Measurements from ENCODE around the gene GPATCH8. TPM values are rescaled to one million over a fixed set of nuclear protein-coding genes. Genes with fewer than 3 reads are reported as not detected.
"Not testable (repeated sequence)": the region's sequence is repeated elsewhere in the genome, so short reads cannot be mapped to it uniquely, and the experiment has no call there.

The GPATCH8 gene
- polyA plus RNA-seq, 4 donors = 38.3 to 64.9 (median 50.1) TPM

- DNase-seq (ENCODE audit: low read depth in 4 of 4, low spot score in 2 of 4) = no peak
These were observed 125.0 kb downstream of the GPATCH8 start for GRCh38 chr17:44378171-44378705.

DNA sequence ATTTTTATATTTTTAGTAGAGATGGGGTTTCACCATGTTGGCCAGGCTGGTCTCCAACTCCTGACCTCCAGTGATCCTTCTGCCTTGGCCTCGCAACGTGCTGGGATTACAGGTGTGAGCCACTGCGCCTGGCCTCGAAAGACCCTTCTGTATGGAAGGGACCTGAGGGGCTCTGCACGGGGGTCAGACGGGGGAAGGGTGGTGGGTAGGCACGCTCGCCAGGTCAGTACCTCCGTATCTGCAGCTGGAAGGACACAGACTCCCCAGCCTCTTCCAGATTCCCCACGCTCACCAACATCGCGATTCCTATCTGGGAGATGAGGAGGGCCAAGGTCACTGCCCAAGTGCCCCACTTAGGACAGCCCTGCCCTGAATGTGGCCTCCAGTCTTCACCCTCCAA is 126.4 kb downstream of the GPATCH8 start:
- no peak for DNase-seq (ENCODE audit: low read depth in 4 of 4, low spot score in 2 of 4)

GRCh38 chr17:44376124-44376523 is 127.1 kb downstream of the GPATCH8 start:
- no peak for DNase-seq (ENCODE audit: low read depth in 4 of 4, low spot score in 2 of 4)

DNA sequence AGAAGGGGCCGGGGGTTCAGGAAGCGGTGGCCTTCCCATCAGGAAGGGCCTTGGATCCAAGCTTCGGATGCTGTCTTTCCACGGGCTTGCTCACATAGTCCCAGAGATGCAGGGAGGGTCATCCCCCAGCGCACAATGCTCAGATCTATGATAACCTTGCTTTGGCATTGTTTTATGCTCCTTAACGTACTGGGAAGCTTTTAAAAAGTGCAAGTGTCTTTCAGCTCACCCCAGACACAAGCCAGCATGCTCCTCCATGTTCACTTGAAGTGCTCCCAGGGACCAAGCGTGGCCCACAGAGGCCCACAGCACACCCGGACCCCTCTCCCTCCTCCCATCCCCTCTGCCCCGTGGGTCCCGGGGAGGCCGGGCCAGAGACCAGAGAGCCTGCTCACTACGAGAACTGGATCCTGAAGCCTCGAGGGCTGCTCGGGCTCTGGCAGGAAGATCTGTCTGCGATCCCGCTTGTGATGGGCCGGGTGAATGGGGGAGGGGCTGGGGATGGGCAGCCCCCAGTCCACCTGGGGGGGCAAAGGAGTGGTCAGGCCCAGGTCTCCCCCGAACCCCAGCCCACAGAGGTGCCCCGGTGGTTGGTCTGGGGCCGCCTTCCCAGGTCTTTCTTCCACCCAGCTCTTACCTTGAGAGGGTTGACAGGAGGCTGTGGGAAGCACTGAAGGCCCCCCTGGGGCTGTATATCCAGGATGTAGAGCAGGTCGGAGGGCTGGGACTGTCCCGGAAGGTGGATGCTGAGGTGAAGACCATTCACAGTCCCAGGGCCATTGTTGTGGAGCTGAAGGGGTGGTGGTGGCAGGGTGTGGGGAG is 127.8 kb downstream of the GPATCH8 start:
- DNase-seq (ENCODE audit: low read depth in 4 of 4, low spot score in 2 of 4) = no peak

DNA sequence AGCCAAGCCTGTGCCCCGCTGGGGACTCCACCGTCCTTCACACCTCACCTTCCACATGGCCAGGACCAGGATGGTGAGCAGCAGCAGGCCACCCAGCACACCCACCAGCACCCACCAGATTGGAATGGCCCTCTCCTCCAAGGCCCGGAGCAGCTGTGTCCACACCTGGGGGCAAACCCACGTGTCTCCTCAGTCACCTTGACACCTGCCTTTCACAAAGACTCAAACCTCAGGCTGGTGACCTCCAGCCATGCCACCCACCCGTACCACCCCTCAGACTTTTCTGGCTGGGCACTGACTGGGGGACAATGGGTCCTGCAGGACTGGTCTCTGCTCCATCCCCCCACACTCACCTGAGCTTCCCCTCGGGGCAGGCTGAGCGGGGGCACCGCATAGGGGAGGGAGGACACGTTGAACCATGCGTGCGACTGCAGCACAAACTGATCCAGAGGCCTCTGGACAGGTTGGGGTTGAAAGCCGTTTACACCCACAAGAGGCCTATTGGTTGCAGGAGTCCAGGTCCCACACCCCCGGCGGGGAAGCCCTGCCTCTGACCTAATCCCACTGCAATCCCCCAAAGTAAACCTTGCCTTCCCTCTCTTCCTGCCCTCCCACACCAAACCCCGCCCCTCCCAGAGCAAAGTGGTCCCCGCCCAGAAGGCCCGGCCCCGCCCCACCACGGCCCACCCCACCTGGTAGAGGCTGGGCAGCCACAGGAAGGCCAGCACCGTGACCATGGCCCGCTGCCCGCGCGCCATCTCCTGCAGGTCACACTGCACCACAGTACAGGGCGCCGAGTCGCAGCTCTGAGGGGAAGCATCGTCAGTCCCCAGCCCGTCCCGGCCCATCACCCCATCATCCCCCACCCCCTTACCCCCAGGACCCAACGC is 128.7 kb downstream of the GPATCH8 start:
- no peak for DNase-seq (ENCODE audit: low read depth in 4 of 4, low spot score in 2 of 4)

- no peak for DNase-seq (ENCODE audit: low read depth in 4 of 4, low spot score in 2 of 4)
These were observed 131.2 kb downstream of the GPATCH8 start for GRCh38 chr17:44372036-44372435.

GRCh38 chr17:44369414-44370023 is 133.7 kb downstream of the GPATCH8 start:
- DNase-seq (ENCODE audit: low read depth in 4 of 4, low spot score in 2 of 4) = not testable (repeated sequence)

DNA sequence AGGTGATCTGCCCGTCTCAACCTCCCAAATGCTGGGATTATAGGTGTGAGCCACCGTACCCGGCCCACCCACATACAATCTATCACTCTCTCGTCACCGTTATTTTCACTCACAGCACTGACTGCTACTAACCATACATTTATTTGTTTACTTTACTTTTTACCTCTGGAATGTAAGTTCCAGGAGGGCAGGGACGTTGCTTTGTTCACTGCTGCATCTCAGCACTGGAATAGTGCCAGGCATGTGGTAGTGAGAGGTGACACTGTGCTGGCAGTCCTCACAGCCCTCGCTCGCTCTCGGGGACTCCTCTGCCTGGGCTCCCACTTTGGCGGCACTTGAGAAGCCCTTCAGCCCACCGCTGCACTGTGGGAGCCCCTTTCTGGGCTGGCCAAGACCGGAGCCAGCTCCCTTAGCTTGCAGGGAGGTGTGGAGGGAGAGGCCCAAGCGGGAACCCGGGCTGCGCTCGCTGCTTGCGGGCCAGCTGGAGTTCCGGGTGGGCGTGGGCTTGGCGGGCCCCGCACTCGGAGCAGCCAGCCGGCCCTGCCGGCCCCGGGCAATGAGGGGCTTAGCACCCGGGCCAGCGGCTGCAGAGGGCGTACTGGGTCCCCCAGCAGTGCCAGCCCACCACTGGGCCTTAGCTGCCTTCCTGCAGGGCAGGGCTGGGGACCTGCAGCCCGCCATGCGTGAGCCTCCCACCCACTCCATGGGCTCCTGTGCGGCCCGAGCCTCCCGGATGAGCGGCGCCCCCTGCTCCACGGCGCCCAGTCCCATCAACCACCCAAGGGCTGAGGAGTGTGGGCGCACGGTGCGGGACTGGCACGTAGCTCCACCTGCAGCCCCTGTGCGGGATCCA is 134.6 kb downstream of the GPATCH8 start:
- DNase-seq (ENCODE audit: low read depth in 4 of 4, low spot score in 2 of 4) = not testable (repeated sequence)

DNA sequence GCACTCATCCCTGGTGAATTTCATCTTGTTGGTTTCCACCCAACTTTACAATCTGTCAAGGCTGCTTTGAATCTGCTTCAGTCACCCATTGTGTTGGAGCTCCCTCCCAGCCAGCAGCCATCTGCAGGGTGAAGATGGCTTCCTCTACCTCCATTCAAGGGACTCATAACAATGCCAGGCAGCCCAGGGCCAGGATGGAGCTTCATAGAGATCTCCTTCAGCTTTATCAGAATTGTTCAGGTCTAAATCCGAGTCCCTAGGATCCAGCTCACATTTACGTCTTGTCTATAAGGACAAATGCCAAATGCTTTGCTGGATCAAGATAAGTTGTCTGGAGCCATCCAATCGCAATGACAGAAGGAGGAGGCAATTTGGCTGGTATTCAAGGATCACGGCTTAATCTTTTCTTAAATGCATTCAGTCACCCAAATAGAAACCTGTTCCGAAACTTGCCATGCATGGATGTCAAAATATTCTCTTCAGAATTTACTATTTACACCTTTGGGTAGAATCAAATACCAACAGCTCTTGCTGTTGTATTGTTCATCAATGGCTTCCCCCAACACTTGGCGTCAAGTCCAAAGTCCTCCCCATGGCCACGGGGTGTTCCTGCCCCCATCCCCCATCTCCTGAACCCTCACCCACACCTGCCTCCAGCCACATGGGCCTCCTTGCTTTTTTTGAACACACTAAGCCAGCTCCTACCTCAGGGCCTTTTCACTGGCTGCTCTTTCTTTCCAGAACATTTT is 135.8 kb downstream of the GPATCH8 start:
- DNase-seq (ENCODE audit: low read depth in 4 of 4, low spot score in 2 of 4) = no peak

DNA sequence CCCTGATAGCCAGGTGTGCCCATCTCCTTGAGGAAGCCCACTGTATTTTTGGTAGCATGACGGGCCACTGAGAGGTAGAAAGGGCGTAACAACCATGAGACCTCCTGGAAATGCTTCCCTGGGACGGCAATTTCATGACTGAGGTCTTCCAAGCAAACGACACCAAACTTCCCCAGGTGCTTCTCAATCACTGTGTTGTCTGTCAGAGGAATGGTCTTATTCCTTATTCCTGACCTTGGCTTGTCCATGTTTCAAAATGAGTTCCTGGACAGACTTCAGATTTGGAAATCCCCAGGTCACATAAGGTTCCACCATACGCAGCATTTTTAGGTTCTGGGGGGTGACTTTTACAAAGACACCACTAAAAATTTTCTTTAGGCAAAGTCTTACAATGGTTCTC is 138.2 kb downstream of the GPATCH8 start:
- DNase-seq (ENCODE audit: low read depth in 4 of 4, low spot score in 2 of 4) = not testable (repeated sequence)

- DNase-seq (ENCODE audit: low read depth in 4 of 4, low spot score in 2 of 4) = no peak
These were observed 139.5 kb downstream of the GPATCH8 start, which contains the start of gene FAM171A2 for GRCh38 chr17:44363613-44364159. TSS of gene FAM171A2 (minus strand) at chr17:44363853. CDS start at chr17:44363714, 139 bp downstream.

DNA sequence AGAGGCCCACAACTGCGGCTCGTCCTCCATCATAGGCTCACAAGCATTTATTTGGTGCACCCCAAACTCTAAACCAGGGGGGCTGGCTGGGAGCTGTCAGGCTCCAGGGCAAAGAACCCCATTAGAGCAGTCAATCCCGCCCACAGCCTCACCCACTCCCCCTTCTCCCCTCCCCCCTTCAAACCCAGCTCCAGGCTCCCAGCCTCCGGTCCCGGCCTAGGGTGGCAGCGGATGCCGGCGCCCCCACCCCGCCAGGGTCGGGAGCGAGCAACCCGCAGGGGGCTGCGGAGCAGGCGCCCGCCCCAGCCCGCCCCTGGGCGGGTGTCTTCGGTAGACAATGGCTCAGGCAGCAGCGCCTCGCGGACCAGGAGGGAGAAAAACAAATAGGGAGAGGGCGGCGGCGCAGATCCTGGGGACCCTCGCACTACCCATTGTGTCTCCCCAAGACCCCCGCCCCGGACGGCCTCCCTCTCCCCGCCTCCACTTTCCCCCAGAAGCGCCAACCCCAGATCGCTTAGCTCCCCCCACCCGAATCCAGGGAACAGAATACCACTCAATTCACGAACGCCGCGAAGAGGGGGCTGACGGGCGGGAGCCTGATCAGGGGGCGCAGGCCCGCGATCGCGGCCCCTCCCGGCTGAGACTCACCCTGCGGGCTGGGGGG is 140.1 kb downstream of the GPATCH8 start:
- DNase-seq (ENCODE audit: low read depth in 4 of 4, low spot score in 2 of 4) = no peak

GRCh38 chr17:44362459-44362948 is 140.7 kb downstream of the GPATCH8 start:
- no peak for DNase-seq (ENCODE audit: low read depth in 4 of 4, low spot score in 2 of 4)

DNA sequence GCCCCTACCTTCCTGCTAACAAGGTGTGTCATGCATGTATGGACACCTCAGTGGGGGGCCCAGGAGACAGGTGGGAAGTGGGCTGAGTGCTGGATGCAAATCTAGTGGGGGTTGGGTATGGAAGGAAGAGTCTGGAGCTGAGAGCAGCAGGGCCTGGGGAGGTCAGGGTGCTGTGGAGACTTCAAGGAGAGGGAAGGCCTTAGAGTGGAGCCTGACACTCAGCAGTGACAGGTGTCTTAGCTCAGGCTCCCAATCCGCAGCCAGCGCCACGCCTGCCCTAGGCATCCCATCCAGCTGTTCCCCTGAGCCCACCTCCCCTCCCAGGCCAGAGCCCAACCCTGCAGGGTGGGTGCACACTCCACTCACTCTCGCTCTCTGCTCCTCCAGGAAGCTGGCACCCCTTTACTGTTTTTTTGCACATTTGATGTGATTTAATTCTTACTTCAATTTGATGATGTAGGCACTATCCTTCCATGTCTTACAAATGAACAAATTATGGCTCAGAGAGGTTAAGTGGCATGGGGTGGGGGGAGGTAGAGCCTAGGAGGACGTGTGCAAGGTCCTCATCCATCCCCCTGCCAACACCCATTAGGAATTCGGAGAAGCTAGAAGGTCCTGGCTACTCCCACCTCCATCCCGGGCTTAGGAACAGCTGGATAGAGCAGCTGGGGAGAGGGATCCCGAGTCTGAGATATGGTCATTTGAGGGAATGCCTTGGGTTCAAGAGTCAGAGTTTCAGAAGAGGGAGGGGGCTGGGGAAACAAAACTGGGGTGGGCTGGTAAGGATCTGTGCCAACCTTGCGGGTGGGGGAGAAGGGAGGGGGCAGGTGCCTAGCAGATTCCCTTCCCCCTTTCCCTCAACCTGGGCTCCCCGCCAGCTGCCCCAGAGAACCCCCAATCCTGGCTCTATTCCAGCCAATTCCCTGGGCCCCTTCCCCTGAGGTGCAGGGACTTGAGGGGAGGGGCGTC is 141.6 kb downstream of the GPATCH8 start:
- DNase-seq (ENCODE audit: low read depth in 4 of 4, low spot score in 2 of 4) = no peak

GRCh38 chr17:44360826-44361225 is 142.4 kb downstream of the GPATCH8 start:
- peak in 1 of 4 donors; percentile 77 for DNase-seq (ENCODE audit: low read depth in 4 of 4, low spot score in 2 of 4)

DNA sequence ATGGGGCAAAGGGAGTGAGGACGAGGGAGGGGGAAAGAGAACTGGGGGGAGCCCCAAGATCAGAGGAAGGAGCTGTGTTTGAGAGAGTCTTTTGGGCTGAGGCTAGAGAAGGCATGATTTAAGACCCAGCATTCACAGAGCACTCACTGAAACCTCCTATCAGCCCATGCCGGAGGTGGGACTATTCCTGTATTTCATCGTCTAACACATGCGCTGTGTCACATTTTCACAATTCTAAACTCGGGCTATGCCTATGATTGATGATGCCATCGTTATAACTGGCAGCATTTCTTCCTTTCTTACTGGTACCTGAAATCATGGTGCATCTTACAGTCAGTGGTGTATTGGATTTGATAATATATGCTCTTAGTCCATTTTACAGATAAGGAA is 143.1 kb downstream of the GPATCH8 start:
- no peak for DNase-seq (ENCODE audit: low read depth in 4 of 4, low spot score in 2 of 4)

All from left renal cortex interstitium (tissue), 4 donors.